ENCODE measurements around the gene PDE4B.
"Not testable (repeated sequence)": the region's sequence is repeated elsewhere in the genome, so short reads cannot be mapped to it uniquely, and the experiment has no call there.

The PDE4B gene

GRCh38 chr1:65825741-65826140, 33.0 kb downstream of the PDE4B start:
- H3K9me3 Mint-ChIP-seq, result no peaks in the 10 kb centered on the region
- peaks cover 1% of the 10 kb centered on the region for H3K27me3 Mint-ChIP-seq
- H3K4me1 Mint-ChIP-seq (ENCODE audit: low read depth), result peaks cover 13% of the 10 kb centered on the region
- H3K4me3 Mint-ChIP-seq, result no peak overlapping the region
- no peaks in the 10 kb centered on the region for H3K36me3 Mint-ChIP-seq (ENCODE audit: low read depth)
- intact Hi-C loops (cut with micrococcal nuclease), result no loop called here
- H3K27ac Mint-ChIP-seq, result no peak overlapping the region

- intact Hi-C loops (cut with micrococcal nuclease), result no loop called here
- no peaks in the 10 kb centered on the region for H3K9me3 Mint-ChIP-seq
- H3K4me3 Mint-ChIP-seq, result no peak overlapping the region
- no peaks in the 10 kb centered on the region for H3K36me3 Mint-ChIP-seq (ENCODE audit: low read depth)
- peaks cover 4% of the 10 kb centered on the region for H3K4me1 Mint-ChIP-seq (ENCODE audit: low read depth)
- H3K27me3 Mint-ChIP-seq, result peaks cover 1% of the 10 kb centered on the region
- H3K27ac Mint-ChIP-seq, result no peak overlapping the region
Measured at GRCh38 chr1:65826782-65827181, 34.1 kb downstream of the PDE4B start.

- Mint-ChIP-seq H3K27me3 (peaks cover 1% of the 10 kb centered on the region), H3K9me3 (no peaks in the 10 kb centered on the region), H3K36me3 (ENCODE audit: low read depth) (no peaks in the 10 kb centered on the region), H3K4me3 (no peak overlapping the region), H3K4me1 (ENCODE audit: low read depth) (no peaks in the 10 kb centered on the region), H3K27ac (no peak overlapping the region)
- intact Hi-C loops (cut with micrococcal nuclease), result no loop called here
Measured at GRCh38 chr1:65827346-65827745, 34.7 kb downstream of the PDE4B start.

- Mint-ChIP-seq H3K9me3 (no peaks in the 10 kb centered on the region), H3K27me3 (peaks cover 1% of the 10 kb centered on the region), H3K36me3 (ENCODE audit: low read depth) (no peaks in the 10 kb centered on the region), H3K4me3 (no peak overlapping the region), H3K4me1 (ENCODE audit: low read depth) (no peaks in the 10 kb centered on the region), H3K27ac (no peak overlapping the region)
- intact Hi-C loops (cut with micrococcal nuclease), result no loop called here
Measured at GRCh38 chr1:65830306-65830705, 37.6 kb downstream of the PDE4B start.

GRCh38 chr1:65832296-65832695, 39.6 kb downstream of the PDE4B start:
- Mint-ChIP-seq H3K9me3 (no peaks in the 10 kb centered on the region), H3K36me3 (ENCODE audit: low read depth) (no peaks in the 10 kb centered on the region), H3K27ac (no peak overlapping the region), H3K27me3 (no peaks in the 10 kb centered on the region), H3K4me1 (ENCODE audit: low read depth) (no peaks in the 10 kb centered on the region), H3K4me3 (no peak overlapping the region)
- intact Hi-C loops (cut with micrococcal nuclease), result no loop called here

- no peak overlapping the region for H3K4me3 Mint-ChIP-seq
- no peaks in the 10 kb centered on the region for H3K9me3 Mint-ChIP-seq
- H3K36me3 Mint-ChIP-seq (ENCODE audit: low read depth), result no peaks in the 10 kb centered on the region
- intact Hi-C loops (cut with micrococcal nuclease), result no loop called here
- no peaks in the 10 kb centered on the region for H3K4me1 Mint-ChIP-seq (ENCODE audit: low read depth)
- H3K27me3 Mint-ChIP-seq, result no peaks in the 10 kb centered on the region
- H3K27ac Mint-ChIP-seq, result no peak overlapping the region
Measured at GRCh38 chr1:65836686-65837085, 44.0 kb downstream of the PDE4B start.

- Mint-ChIP-seq H3K4me1 (ENCODE audit: low read depth) (peaks cover 7% of the 10 kb centered on the region), H3K27me3 (no peaks in the 10 kb centered on the region), H3K9me3 (peaks cover 4% of the 10 kb centered on the region)
Measured at GRCh38 chr1:65840683-65841082, 48.0 kb downstream of the PDE4B start.

GRCh38 chr1:65844296-65844695, 51.6 kb downstream of the PDE4B start:
- no peaks in the 10 kb centered on the region for H3K27me3 Mint-ChIP-seq
- intact Hi-C loops (cut with micrococcal nuclease), result no loop called here

More at GRCh38 chr1:65840683-65841082, 48.0 kb downstream of the PDE4B start:
- intact Hi-C loops (cut with micrococcal nuclease), result no loop called here
- H3K36me3 Mint-ChIP-seq (ENCODE audit: low read depth), result no peaks in the 10 kb centered on the region
- H3K4me3 Mint-ChIP-seq, result no peak overlapping the region
- H3K27ac Mint-ChIP-seq, result no peak overlapping the region

GRCh38 chr1:65844821-65845534, 52.3 kb downstream of the PDE4B start:
- H3K27ac Mint-ChIP-seq, result peak overlapping the region; percentile 65
- H3K4me1 Mint-ChIP-seq (ENCODE audit: low read depth), result peaks cover 16% of the 10 kb centered on the region
- intact Hi-C loops (cut with micrococcal nuclease), result no loop called here
- no peaks in the 10 kb centered on the region for H3K27me3 Mint-ChIP-seq
- no peaks in the 10 kb centered on the region for H3K36me3 Mint-ChIP-seq (ENCODE audit: low read depth)
- H3K9me3 Mint-ChIP-seq, result peaks cover 22% of the 10 kb centered on the region
- H3K4me3 Mint-ChIP-seq, result no peak overlapping the region

More at GRCh38 chr1:65844296-65844695, 51.6 kb downstream of the PDE4B start:
- Mint-ChIP-seq H3K27ac (no peak overlapping the region), H3K4me3 (no peak overlapping the region), H3K36me3 (ENCODE audit: low read depth) (no peaks in the 10 kb centered on the region), H3K9me3 (peaks cover 19% of the 10 kb centered on the region), H3K4me1 (ENCODE audit: low read depth) (peaks cover 16% of the 10 kb centered on the region)

GRCh38 chr1:65845535-65846060, 52.9 kb downstream of the PDE4B start:
- H3K36me3 Mint-ChIP-seq (ENCODE audit: low read depth), result no peaks in the 10 kb centered on the region
- H3K4me1 Mint-ChIP-seq (ENCODE audit: low read depth), result peaks cover 16% of the 10 kb centered on the region
- H3K27ac Mint-ChIP-seq, result peak overlapping the region; percentile 65
- no peaks in the 10 kb centered on the region for H3K27me3 Mint-ChIP-seq
- peaks cover 22% of the 10 kb centered on the region for H3K9me3 Mint-ChIP-seq
- intact Hi-C loops (cut with micrococcal nuclease), result no loop called here
- no peak overlapping the region for H3K4me3 Mint-ChIP-seq

- no peak overlapping the region for H3K27ac Mint-ChIP-seq
Measured at GRCh38 chr1:65846866-65847265, 54.2 kb downstream of the PDE4B start.

GRCh38 chr1:65850281-65850680, 57.6 kb downstream of the PDE4B start:
- H3K27me3 Mint-ChIP-seq, result no peaks in the 10 kb centered on the region
- H3K27ac Mint-ChIP-seq, result no peak overlapping the region
- no peak overlapping the region for H3K4me3 Mint-ChIP-seq
- intact Hi-C loops (cut with micrococcal nuclease), result no loop called here
- no peaks in the 10 kb centered on the region for H3K36me3 Mint-ChIP-seq (ENCODE audit: low read depth)
- peaks cover 12% of the 10 kb centered on the region for H3K4me1 Mint-ChIP-seq (ENCODE audit: low read depth)
- peaks cover 21% of the 10 kb centered on the region for H3K9me3 Mint-ChIP-seq

More at GRCh38 chr1:65846866-65847265, 54.2 kb downstream of the PDE4B start:
- H3K4me1 Mint-ChIP-seq (ENCODE audit: low read depth), result peaks cover 16% of the 10 kb centered on the region
- no peak overlapping the region for H3K4me3 Mint-ChIP-seq
- no peaks in the 10 kb centered on the region for H3K27me3 Mint-ChIP-seq
- H3K9me3 Mint-ChIP-seq, result peaks cover 22% of the 10 kb centered on the region
- intact Hi-C loops (cut with micrococcal nuclease), result no loop called here
- H3K36me3 Mint-ChIP-seq (ENCODE audit: low read depth), result no peaks in the 10 kb centered on the region

GRCh38 chr1:65856591-65856990, 63.9 kb downstream of the PDE4B start:
- H3K27me3 Mint-ChIP-seq; H3K27ac Mint-ChIP-seq; H3K36me3 Mint-ChIP-seq (ENCODE audit: low read depth); H3K4me3 Mint-ChIP-seq; intact Hi-C loops (cut with micrococcal nuclease); H3K4me1 Mint-ChIP-seq (ENCODE audit: low read depth); H3K9me3 Mint-ChIP-seq: not testable (repeated sequence)

GRCh38 chr1:65866439-65866838, 73.7 kb downstream of the PDE4B start:
- Mint-ChIP-seq H3K27me3 (no peaks in the 10 kb centered on the region), H3K4me3 (no peak overlapping the region), H3K27ac (no peak overlapping the region), H3K36me3 (ENCODE audit: low read depth) (no peaks in the 10 kb centered on the region), H3K4me1 (ENCODE audit: low read depth) (no peaks in the 10 kb centered on the region), H3K9me3 (peaks cover 15% of the 10 kb centered on the region)
- intact Hi-C loops (cut with micrococcal nuclease), result no loop called here

GRCh38 chr1:65872301-65872700, 79.6 kb downstream of the PDE4B start:
- H3K27ac Mint-ChIP-seq, result no peak overlapping the region
- H3K27me3 Mint-ChIP-seq, result no peaks in the 10 kb centered on the region
- H3K9me3 Mint-ChIP-seq, result no peaks in the 10 kb centered on the region
- H3K36me3 Mint-ChIP-seq (ENCODE audit: low read depth), result no peaks in the 10 kb centered on the region
- intact Hi-C loops (cut with micrococcal nuclease), result no loop called here
- no peaks in the 10 kb centered on the region for H3K4me1 Mint-ChIP-seq (ENCODE audit: low read depth)
- no peak overlapping the region for H3K4me3 Mint-ChIP-seq
